SU-DHL-6 (cell line): Measurements from ENCODE around the gene NSDHL.
"Not testable (repeated sequence)": the region's sequence is repeated elsewhere in the genome, so short reads cannot be mapped to it uniquely, and the experiment has no call there.

Source experiments
- CTCF ChIP-seq: fragments of 200-600 bp; sonication (generic); IDR thresholded peaks from one replicate; pipeline ENCODE4 v1.5.1; 2017; ENCODE audit warnings: antibody characterized with exemption, mild to moderate bottlenecking, low read length, moderate library complexity; ENCODE audit not compliant: insufficient read depth, poor library complexity, severe bottlenecking
- EZH2phosphoT487 ChIP-seq: fragments of 200-600 bp; sonication (generic), shearing (Covaris generic); conservative IDR thresholded peaks from 2 replicates; pipeline ENCODE4 v1.6.1; 2018; ENCODE audit warnings: mild to moderate bottlenecking, antibody characterized with exemption, low read length, moderate library complexity, mixed read lengths

- not testable (repeated sequence) for TF ChIP-seq EZH2phosphoT487, CTCF
Observed at GRCh38 chrX:152910018-152910417, 79.2 kb downstream of the NSDHL start.
